Adrenal gland (tissue), 12 donors: ENCODE data around the gene UBASH3B. TPM values are rescaled to one million over a fixed set of nuclear protein-coding genes. Genes with fewer than 3 reads are reported as not detected.

ENCODE experiments used
- DNase-seq, 7 donors: peaks; one replicate each; pipeline ENCODE4 v3.0.0-alpha.2; 2019 to 2020
- H3K27ac ChIP-seq, 5 donors: fragments of 200-600 bp; sonication (generic) in 4 of 5; 1 replicate in 3 of 5; 2 replicates in 2 of 5; pipeline versions ENCODE4 v1.5.1 to v1.8.0; 2016 to 2020; ENCODE audit warnings: mild to moderate bottlenecking in 1 of 5
- H3K27me3 ChIP-seq: fragments of 200-600 bp; 2 replicates; pipeline ENCODE4 v1.8.0; 2021
- H3K36me3 ChIP-seq, 2 donors: fragments of 200-600 bp; replicated peaks in 1 of 2; 1 replicate in 1 of 2; 2 replicates in 1 of 2; pipeline versions ENCODE4 v1.5.1 to v1.8.0; 2018 to 2022
- H3K4me1 ChIP-seq, 2 donors: fragments of 200-600 bp; replicated peaks in 1 of 2; 1 replicate in 1 of 2; 2 replicates in 1 of 2; pipeline versions ENCODE4 v1.5.1 to v1.8.0; 2018 to 2021
- H3K4me3 ChIP-seq, 4 donors: fragments of 200-600 bp; sonication (generic) in 3 of 4; one replicate each; pipeline ENCODE4 v1.5.1; 2016 to 2018
- H3K9me3 ChIP-seq, 3 donors: fragments of 200-600 bp; sonication (generic) in 1 of 3; replicated peaks in 1 of 3; 1 replicate in 2 of 3; 2 replicates in 1 of 3; pipeline versions ENCODE4 v1.5.1 to v1.8.0; 2016 to 2021
- CTCF ChIP-seq, 6 experiments: fragments of 450-650 bp in 4 of 6; fragments of 200-600 bp in 2 of 6; sonication (generic) in 1 of 6; IDR thresholded peaks; 1 replicate in 5 of 6; 2 replicates in 1 of 6; pipeline versions ENCODE4 v1.5.1 to v1.8.0; 2016 to 2021; ENCODE audit warnings: antibody characterized with exemption in 6 of 6, mild to moderate bottlenecking in 2 of 6, moderate library complexity in 1 of 6
- POLR2A ChIP-seq, 2 donors: fragments of 450-650 bp; IDR thresholded peaks; one replicate each; pipeline ENCODE4 v1.6.1; 2017; ENCODE audit warnings: antibody characterized with exemption in 2 of 2, mild to moderate bottlenecking in 2 of 2, moderate library complexity in 1 of 2
- WGBS, 4 donors: extraction: QIAGEN DNeasy Blood & Tissue Kit in 2 of 4; methylation state at CpG; one replicate each; pipeline versions ENCODE4 v1.1.5 to v1.1.7; 2013 to 2017; 5-methylcytosine and 5-hydroxymethylcytosine counted together
- intact Hi-C, 2 donors: fragments of 100-400 bp; cut with DNase I; formaldehyde crosslinking; loops; one replicate each; pipeline versions ENCODE4 v1.14.1 to v1.15.0; 2022 to 2023
- polyA plus RNA-seq, 3 donors: library from polyadenylated mRNA; stranded (reverse); fragments of 200-250 nt in 2 of 3; fragments of 350-450 nt in 1 of 3; fragmentation: Illumina TruSeq in 1 of 3; extraction: RNeasy Lipid Tissue Mini Kit (QIAGEN cat#74804) in 1 of 3; gene quantifications; one replicate each; pipeline ENCODE4 v1.2.3, GENCODE V29; 2013 to 2014
- total RNA-seq, 9 donors: library from RNA; depleted of rRNA in 4 of 9; stranded (reverse); fragments of >200 nt in 4 of 9; fragments of 120-200 nt in 1 of 9; fragmentation: NEBNext Ultra II Directional in 1 of 9; extraction: Animal tissue kit (Norgen Biotek cat#: 25700) in 1 of 9; gene quantifications; one replicate each; pipeline versions ENCODE4 v1.1.0 to v1.2.4, GENCODE V29; 2013 to 2023
- donor health status: healthy with polysubstance abuse.
- donor health status: Bipolar disorder and iron deficiency.
- donor health status: DM: yes; HTN: yes; CAD: no.
- donor health status: DM: no; HTN: no; CAD: no.
- donor health status: DM: no; HTN: no; CAD: no.
- donor health status: DM: yes; HTN: yes; CAD: no.

UBASH3B gene
- total and polyA plus RNA-seq, 12 donors, result 0.57 to 21.5 (median 5.6) TPM

- DNase-seq, result no peak
- Histone ChIP-seq H3K36me3 (no peaks in the 10 kb centered on the region), H3K4me3 (no peak overlapping the region), H3K9me3 (no peaks in the 10 kb centered on the region), H3K27ac (no peak overlapping the region), H3K4me1 (peaks cover 0 to 12% of the 10 kb centered on the region in 2 donors), H3K27me3 (no peaks in the 10 kb centered on the region)
- 75 to 86% (median 81%) methylated on average over 8 of the region's 8 CpGs for WGBS, 4 donors
- TF ChIP-seq CTCF (IDR thresholded peaks at IDR 0.05) (no peak), POLR2A (IDR thresholded peaks at IDR 0.05) (no peak)
- intact Hi-C loops, result no loop called here
Observed at GRCh38 chr11:122758339-122758738, 102.8 kb downstream of the UBASH3B start.

GRCh38 chr11:122758974-122759373 lies 103.5 kb downstream of the UBASH3B start:
- intact Hi-C loops, result no loop called here

GRCh38 chr11:122763108-122763507 lies 107.6 kb downstream of the UBASH3B start:
- 47 to 94% (median 66%) methylated on average over 2 of the region's 2 CpGs for WGBS, 4 donors
- TF ChIP-seq CTCF (IDR thresholded peaks at IDR 0.05) (no peak), POLR2A (IDR thresholded peaks at IDR 0.05) (no peak)
- H3K4me1 ChIP-seq, result no peaks in the 10 kb centered on the region
- no peaks in the 10 kb centered on the region for H3K36me3 ChIP-seq
- H3K4me3 ChIP-seq, result no peak overlapping the region
- DNase-seq, result no peak
- no peaks in the 10 kb centered on the region for H3K27me3 ChIP-seq
- intact Hi-C loops, result no loop called here
- no peaks in the 10 kb centered on the region for H3K9me3 ChIP-seq
- no peak overlapping the region for H3K27ac ChIP-seq

More at GRCh38 chr11:122758974-122759373, 103.5 kb downstream of the UBASH3B start:
- H3K36me3 ChIP-seq, result no peaks in the 10 kb centered on the region
- no peak for TF ChIP-seq CTCF (IDR thresholded peaks at IDR 0.05)
- TF ChIP-seq POLR2A (IDR thresholded peaks at IDR 0.05), result no peak
- H3K27ac ChIP-seq, result no peak overlapping the region
- H3K4me3 ChIP-seq, result no peak overlapping the region
- H3K9me3 ChIP-seq, result no peaks in the 10 kb centered on the region
- H3K27me3 ChIP-seq, result no peaks in the 10 kb centered on the region
- peaks cover 0 to 12% of the 10 kb centered on the region in 2 donors for H3K4me1 ChIP-seq
- WGBS, 4 donors, result 66 to 74% (median 69%) methylated on average over 5 of the region's 5 CpGs
- DNase-seq, result no peak

GRCh38 chr11:122764371-122765090 lies 109.0 kb downstream of the UBASH3B start:
- H3K4me1 ChIP-seq, result no peaks in the 10 kb centered on the region
- no peak overlapping the region for H3K4me3 ChIP-seq
- 82 to 85% (median 83%) methylated on average over 7 of the region's 7 CpGs for WGBS, 4 donors
- no peak for DNase-seq
- intact Hi-C loops, result no loop called here
- TF ChIP-seq CTCF (IDR thresholded peaks at IDR 0.05) (no peak), POLR2A (IDR thresholded peaks at IDR 0.05) (no peak)
- no peaks in the 10 kb centered on the region for H3K27me3 ChIP-seq
- no peak overlapping the region for H3K27ac ChIP-seq
- H3K36me3 ChIP-seq, result no peaks in the 10 kb centered on the region
- no peaks in the 10 kb centered on the region for H3K9me3 ChIP-seq
